Uterus (tissue), 4 donors: Measurements from ENCODE around the gene ACOD1. TPM values are rescaled to one million over a fixed set of nuclear protein-coding genes. Genes with fewer than 3 reads are reported as not detected.

Experiments used
- DNase-seq, 2 donors: peaks; one replicate each; pipeline ENCODE4 v3.0.0-alpha.2; 2019 to 2020
- H3K27ac ChIP-seq, 2 donors: fragments of 200-600 bp; sonication (generic); 1 replicate in 1 of 2; 2 replicates in 1 of 2; pipeline ENCODE4 v1.5.1; 2016 to 2018
- H3K27me3 ChIP-seq, 2 donors: fragments of 200-600 bp; sonication (generic); one replicate each; pipeline ENCODE4 v1.5.1; 2018 to 2019; ENCODE audit warnings: control low read depth in 1 of 2
- H3K36me3 ChIP-seq, 2 donors: fragments of 200-600 bp; sonication (generic); one replicate each; pipeline ENCODE4 v1.5.1; 2019; ENCODE audit warnings: control low read depth in 1 of 2
- H3K4me1 ChIP-seq, 2 donors: fragments of 200-600 bp; sonication (generic); one replicate each; pipeline ENCODE4 v1.5.1; 2018 to 2019; ENCODE audit warnings: control low read depth in 1 of 2
- H3K4me3 ChIP-seq, 2 donors: fragments of 200-600 bp; sonication (generic); 1 replicate in 1 of 2; 2 replicates in 1 of 2; pipeline ENCODE4 v1.5.1; 2018 to 2019; ENCODE audit warnings: mild to moderate bottlenecking in 1 of 2
- H3K9me3 ChIP-seq, 2 donors: fragments of 200-600 bp; sonication (generic); one replicate each; pipeline ENCODE4 v1.5.1; 2019; ENCODE audit warnings: control low read depth in 1 of 2
- POLR2A ChIP-seq, 2 donors: fragments of 450-650 bp; IDR thresholded peaks; one replicate each; pipeline ENCODE4 v1.6.1; 2016; ENCODE audit warnings: antibody characterized with exemption in 2 of 2, mild to moderate bottlenecking in 1 of 2, moderate library complexity in 1 of 2
- intact Hi-C: fragments of 100-400 bp; cut with DNase I; formaldehyde crosslinking; loops from one replicate; pipeline ENCODE4 v1.15.1; 2023; ENCODE audit warnings: low total_unique reads
- total RNA-seq, 4 donors: library from RNA; depleted of rRNA in 3 of 4; stranded (reverse); fragments of >200 nt in 3 of 4; gene quantifications; one replicate each; pipeline versions ENCODE4 v1.1.0 to v1.2.4, GENCODE V29; 2014 to 2023
- TF ChIP-seq, protein P1 (sequence below), 4 experiments: fragments of 200-600 bp in 2 of 4; fragments of 450-650 bp in 2 of 4; sonication (generic) in 2 of 4; IDR thresholded peaks; one replicate each; pipeline ENCODE4 v1.5.1; 2016 to 2019; ENCODE audit warnings: antibody characterized with exemption in 4 of 4, mild to moderate bottlenecking in 2 of 4, moderate library complexity in 1 of 4
- donor health status: DM: yes; HTN: yes; CAD: no.

ACOD1 gene
- total RNA-seq, 4 donors from 2014 or later: not detected

DNA sequence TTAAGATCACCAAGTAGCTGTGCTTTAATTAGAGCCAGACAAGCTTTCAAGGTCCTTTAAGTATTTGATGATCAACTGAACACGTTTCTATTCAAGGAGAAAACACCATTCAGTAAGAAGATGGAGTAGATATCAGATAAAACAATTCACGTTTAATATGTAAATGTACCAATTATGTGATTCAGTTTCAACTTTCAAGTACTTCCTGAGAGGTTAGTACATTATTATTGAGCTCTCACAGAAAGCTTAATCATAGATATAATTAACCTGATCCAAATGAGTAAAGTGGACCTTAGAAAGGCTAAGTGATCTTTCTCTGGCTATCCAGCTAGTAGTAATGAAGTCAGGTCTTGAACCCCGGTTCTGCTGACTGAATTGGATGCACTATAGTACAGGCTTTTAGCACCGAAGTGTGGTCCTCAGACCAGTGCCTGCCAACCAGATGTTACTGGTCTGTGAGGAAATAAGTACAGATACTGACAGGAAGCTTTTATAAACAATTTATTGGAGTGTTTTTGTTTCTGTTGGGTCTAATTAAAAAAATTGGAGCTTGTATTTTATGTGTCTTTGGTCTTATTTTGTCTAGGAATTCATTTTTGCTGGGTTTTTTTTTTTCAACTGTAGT is 53.8 kb downstream of the ACOD1 start:
- TF ChIP-seq, protein P1, sequence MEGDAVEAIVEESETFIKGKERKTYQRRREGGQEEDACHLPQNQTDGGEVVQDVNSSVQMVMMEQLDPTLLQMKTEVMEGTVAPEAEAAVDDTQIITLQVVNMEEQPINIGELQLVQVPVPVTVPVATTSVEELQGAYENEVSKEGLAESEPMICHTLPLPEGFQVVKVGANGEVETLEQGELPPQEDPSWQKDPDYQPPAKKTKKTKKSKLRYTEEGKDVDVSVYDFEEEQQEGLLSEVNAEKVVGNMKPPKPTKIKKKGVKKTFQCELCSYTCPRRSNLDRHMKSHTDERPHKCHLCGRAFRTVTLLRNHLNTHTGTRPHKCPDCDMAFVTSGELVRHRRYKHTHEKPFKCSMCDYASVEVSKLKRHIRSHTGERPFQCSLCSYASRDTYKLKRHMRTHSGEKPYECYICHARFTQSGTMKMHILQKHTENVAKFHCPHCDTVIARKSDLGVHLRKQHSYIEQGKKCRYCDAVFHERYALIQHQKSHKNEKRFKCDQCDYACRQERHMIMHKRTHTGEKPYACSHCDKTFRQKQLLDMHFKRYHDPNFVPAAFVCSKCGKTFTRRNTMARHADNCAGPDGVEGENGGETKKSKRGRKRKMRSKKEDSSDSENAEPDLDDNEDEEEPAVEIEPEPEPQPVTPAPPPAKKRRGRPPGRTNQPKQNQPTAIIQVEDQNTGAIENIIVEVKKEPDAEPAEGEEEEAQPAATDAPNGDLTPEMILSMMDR (IDR thresholded peaks at IDR 0.05): no peak
- no peak for TF ChIP-seq POLR2A (IDR thresholded peaks at IDR 0.05)
- Histone ChIP-seq H3K4me1 (no peaks in the 10 kb centered on the region), H3K4me3 (no peak overlapping the region), H3K27me3 (no peaks in the 10 kb centered on the region), H3K27ac (peak overlapping the region; percentile 30 to 40), H3K36me3 (no peaks in the 10 kb centered on the region), H3K9me3 (no peaks in the 10 kb centered on the region)
- intact Hi-C loops: no loop called here
- no peak for DNase-seq

DNA sequence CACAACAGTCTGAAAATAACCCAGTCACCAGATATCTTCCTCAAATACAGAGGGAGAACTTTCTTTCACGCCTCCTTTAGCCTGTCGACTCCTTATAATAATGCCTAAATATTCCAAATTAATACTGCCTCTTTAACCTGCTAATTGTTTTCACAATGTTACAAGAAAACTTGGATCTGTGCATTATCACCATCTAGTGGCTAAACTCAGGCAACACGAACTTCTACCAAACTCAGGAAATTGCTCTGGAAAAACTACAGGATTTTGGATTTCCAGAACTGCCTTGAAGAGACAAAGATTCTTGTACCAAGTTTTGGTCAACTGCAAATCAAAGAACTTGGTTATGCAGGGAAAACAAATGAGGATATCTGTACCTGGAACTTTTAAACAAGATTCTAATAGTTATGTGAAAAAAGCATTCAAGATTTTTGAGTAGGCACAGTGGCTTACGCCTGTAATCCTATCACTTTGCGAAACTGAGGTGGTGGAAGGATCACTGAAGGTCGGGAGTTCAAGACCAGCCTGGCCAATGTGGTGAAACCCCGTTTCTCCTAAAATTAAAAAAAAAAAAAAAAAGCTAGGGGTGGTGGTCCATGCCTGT is 54.4 kb downstream of the ACOD1 start:
- Histone ChIP-seq H3K27ac (peak overlapping the region; percentile 30 to 40), H3K27me3 (no peaks in the 10 kb centered on the region), H3K36me3 (no peaks in the 10 kb centered on the region), H3K4me1 (peaks cover 0 to 2% of the 10 kb centered on the region in 2 donors), H3K9me3 (no peaks in the 10 kb centered on the region), H3K4me3 (no peak overlapping the region)
- intact Hi-C loops: no loop called here
- DNase-seq: no peak
- no peak for TF ChIP-seq POLR2A (IDR thresholded peaks at IDR 0.05)
- TF ChIP-seq, protein P1 (IDR thresholded peaks at IDR 0.05): peak; percentile 29 to 52 (median 42)

Other genes starting within 250 kb of the ACOD1 start
- gene KCTD12, start 62.1 kb upstream of the ACOD1 start, total RNA-seq: 100 to 1,000 TPM in 3 of 4 donors, 10 to 100 TPM in 1; 91.5 to 376 (median 127) TPM
- gene CLN5, start 43.6 kb downstream of the ACOD1 start, total RNA-seq: 10 to 100 TPM; 18.2 to 49.8 (median 39.5) TPM
- 100 to 1,000 TPM in 2 of 4 donors, 10 to 100 TPM in 2; 62.8 to 158 (median 92.3) TPM for gene FBXL3, start 78.6 kb downstream of the ACOD1 start, total RNA-seq